Parathyroid adenoma (tissue), 2 donors: ENCODE results near the gene PARP1.

ENCODE experiments used
- H2AFZ ChIP-seq: fragments of 300-600 bp; sonication (generic); one replicate; pipeline ENCODE4 v1.7.0; 2017; ENCODE audit warnings: antibody characterized with exemption, mild to moderate bottlenecking
- H3K27ac ChIP-seq: fragments of 300-600 bp; sonication (generic); one replicate; pipeline ENCODE4 v1.7.0; 2017
- H3K27me3 ChIP-seq: fragments of 300-600 bp; sonication (generic); one replicate; pipeline ENCODE4 v1.7.0; 2017; ENCODE audit warnings: low read length; ENCODE audit not compliant: control insufficient read depth, insufficient read depth
- H3K36me3 ChIP-seq: fragments of 300-600 bp; sonication (generic); one replicate; pipeline ENCODE4 v1.7.0; 2017; ENCODE audit warnings: low read length; ENCODE audit not compliant: control insufficient read depth, insufficient read depth
- H3K4me1 ChIP-seq: fragments of 300-600 bp; sonication (generic); one replicate; pipeline ENCODE4 v1.7.0; 2017; ENCODE audit warnings: control low read depth
- H3K4me2 ChIP-seq: fragments of 300-600 bp; sonication (generic); one replicate; pipeline ENCODE4 v1.7.0; 2017; ENCODE audit warnings: low read length
- H3K4me3 ChIP-seq: fragments of 300-600 bp; sonication (generic); one replicate; pipeline ENCODE4 v1.7.0; 2017; ENCODE audit warnings: low read depth, low read length
- H3K79me2 ChIP-seq: fragments of 300-600 bp; sonication (generic); one replicate; pipeline ENCODE4 v1.7.0; 2017; ENCODE audit warnings: control low read depth
- H3K9ac ChIP-seq: fragments of 300-600 bp; sonication (generic); one replicate; pipeline ENCODE4 v1.7.0; 2017; ENCODE audit warnings: mild to moderate bottlenecking
- H3K9me3 ChIP-seq: fragments of 300-600 bp; sonication (generic); one replicate; pipeline ENCODE4 v1.7.0; 2017; ENCODE audit warnings: low read length; ENCODE audit not compliant: control insufficient read depth
- TF ChIP-seq, protein P1 (sequence below): fragments of 300-600 bp; sonication (generic); IDR thresholded peaks from one replicate; pipeline ENCODE4 v1.7.0; 2017; ENCODE audit warnings: antibody characterized with exemption, mild to moderate bottlenecking
- donor health status: primary hyperparathyroidism.

PARP1 gene

DNA sequence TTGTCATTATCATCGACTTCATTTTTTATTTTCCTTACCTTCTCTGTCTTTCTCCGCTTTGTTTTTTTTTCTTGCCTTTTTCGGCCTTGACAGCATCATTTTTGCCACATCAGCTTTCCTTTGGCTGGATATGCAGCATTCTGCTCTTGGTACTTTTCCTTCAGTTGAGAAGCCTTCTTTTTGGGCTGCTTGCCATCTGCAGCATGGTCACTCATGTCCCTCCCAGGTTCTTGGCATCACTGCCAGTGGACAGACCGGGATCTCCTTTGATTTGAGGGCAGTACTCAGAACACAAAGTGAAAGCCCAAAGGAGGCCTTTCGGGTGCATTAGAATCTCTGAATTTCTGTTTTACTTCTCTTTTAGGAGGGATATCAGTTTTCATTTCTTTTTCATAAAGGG, 3.7 kb upstream of the PARP1 start:
- Histone ChIP-seq H3K4me3 (peak overlapping the region; percentile 1), H3K9me3 (no peaks in the 10 kb centered on the region), H3K9ac (no peak overlapping the region), H3K4me2 (peak overlapping the region; percentile 8), H3K27ac (peak overlapping the region; percentile 40), H3K79me2 (peaks cover under 1% of the 10 kb centered on the region), H3K36me3 (no peaks in the 10 kb centered on the region), H3K27me3 (no peaks in the 10 kb centered on the region), H2AFZ (peak overlapping the region; percentile 43), H3K4me1 (peaks cover 2% of the 10 kb centered on the region)
- TF ChIP-seq, protein P1, sequence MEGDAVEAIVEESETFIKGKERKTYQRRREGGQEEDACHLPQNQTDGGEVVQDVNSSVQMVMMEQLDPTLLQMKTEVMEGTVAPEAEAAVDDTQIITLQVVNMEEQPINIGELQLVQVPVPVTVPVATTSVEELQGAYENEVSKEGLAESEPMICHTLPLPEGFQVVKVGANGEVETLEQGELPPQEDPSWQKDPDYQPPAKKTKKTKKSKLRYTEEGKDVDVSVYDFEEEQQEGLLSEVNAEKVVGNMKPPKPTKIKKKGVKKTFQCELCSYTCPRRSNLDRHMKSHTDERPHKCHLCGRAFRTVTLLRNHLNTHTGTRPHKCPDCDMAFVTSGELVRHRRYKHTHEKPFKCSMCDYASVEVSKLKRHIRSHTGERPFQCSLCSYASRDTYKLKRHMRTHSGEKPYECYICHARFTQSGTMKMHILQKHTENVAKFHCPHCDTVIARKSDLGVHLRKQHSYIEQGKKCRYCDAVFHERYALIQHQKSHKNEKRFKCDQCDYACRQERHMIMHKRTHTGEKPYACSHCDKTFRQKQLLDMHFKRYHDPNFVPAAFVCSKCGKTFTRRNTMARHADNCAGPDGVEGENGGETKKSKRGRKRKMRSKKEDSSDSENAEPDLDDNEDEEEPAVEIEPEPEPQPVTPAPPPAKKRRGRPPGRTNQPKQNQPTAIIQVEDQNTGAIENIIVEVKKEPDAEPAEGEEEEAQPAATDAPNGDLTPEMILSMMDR: no peak

DNA sequence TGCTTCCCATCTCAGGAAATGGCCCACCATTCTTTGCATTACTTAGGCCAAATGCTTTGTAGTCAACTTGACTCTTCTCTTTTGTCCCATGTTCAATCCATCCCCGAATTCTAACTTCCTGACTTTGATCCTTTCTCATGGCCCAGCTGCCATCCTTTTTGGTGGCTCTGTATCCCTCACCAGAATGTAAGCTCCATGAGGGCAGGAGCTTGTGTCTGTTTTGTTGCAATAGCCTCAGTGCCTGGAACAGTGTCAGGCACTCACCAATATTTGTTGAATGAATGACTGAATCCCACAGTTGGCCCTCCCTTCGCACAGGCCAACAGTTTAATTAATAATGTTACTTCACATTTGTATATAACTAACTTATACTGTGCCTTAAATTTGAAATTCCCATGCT, 3.1 kb upstream of the PARP1 start:
- peaks cover 6% of the 10 kb centered on the region for H3K79me2 ChIP-seq
- no peak overlapping the region for H3K9ac ChIP-seq
- no peaks in the 10 kb centered on the region for H3K27me3 ChIP-seq
- H3K9me3 ChIP-seq: no peaks in the 10 kb centered on the region
- TF ChIP-seq, protein P1: no peak
- H3K4me3 ChIP-seq: peak overlapping the region; percentile 1
- H3K36me3 ChIP-seq: no peaks in the 10 kb centered on the region
- no peak overlapping the region for H2AFZ ChIP-seq
- peaks cover 2% of the 10 kb centered on the region for H3K4me1 ChIP-seq
- H3K4me2 ChIP-seq: peak overlapping the region; percentile 8
- peak overlapping the region; percentile 40 for H3K27ac ChIP-seq

DNA sequence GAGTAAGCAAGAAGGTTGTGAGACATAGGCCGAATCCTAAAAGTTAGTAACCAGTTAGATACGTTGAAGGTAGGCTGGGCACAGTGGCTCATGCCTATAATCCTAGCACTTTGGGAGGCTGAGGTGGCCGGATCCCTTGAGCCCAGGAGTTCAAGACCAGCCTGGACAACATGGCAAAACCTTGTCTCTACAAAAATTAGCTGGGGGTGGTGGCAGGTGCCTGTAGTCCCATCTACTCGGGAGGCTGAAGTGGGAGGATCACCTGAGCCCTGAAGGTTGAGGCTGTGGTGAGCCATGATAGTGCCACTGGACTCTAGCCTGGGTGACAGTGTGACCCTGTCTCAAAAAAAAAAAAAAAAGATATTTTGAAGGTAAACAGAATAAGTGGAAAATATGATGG, 1.5 kb upstream of the PARP1 start:
- Histone ChIP-seq H3K4me3 (no peak overlapping the region), H3K4me1 (peaks cover 3% of the 10 kb centered on the region), H3K4me2 (no peak overlapping the region), H3K9me3 (no peaks in the 10 kb centered on the region), H3K79me2 (peaks cover 18% of the 10 kb centered on the region), H3K36me3 (no peaks in the 10 kb centered on the region), H2AFZ (no peak overlapping the region), H3K27ac (no peak overlapping the region), H3K9ac (no peak overlapping the region), H3K27me3 (no peaks in the 10 kb centered on the region)
- TF ChIP-seq, protein P1: no peak

DNA sequence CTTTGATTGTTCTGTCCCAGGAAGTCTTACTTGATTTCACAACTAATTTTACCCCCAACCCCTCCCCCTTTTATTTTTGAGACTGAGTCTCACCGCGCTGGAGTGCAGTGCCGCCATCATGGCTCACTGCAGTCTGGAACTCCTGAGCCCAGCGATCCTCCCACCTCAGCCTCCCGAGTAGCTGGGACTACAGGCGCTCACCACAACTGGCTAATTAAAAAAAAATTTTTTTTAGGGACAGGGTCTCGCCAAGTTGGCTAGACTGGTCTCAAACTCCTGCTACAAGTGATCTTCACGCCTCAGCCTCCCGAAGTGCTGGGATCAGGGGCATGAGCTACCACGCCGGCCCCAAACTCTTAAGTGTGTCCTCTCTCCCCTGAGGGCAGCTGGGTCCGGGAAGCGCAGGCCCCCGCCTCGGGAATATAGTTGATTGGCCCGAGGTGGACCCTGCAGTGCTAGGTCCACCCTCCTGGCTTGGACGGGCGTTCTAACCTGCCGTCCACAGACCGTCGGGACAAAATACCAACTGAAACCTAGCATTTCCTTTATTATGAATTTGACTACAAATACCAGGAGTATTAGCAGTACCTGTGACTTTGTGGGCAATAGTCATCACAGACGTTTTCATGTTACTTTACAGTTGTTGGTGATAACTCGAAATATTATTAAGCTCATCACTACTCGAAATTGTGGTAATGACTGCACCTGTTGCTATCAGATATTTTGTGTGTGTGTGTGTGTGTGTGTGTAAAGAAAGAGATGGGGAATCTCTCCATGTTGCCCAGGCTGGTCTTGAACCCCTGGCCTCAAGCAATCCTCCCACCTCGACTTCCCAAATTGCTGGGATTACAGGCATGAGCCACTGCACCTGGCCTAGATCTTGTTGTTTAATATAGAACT, 642 bp upstream of the PARP1 start:
- Histone ChIP-seq H2AFZ (peak overlapping the region; percentile 74), H3K36me3 (no peaks in the 10 kb centered on the region), H3K79me2 (peaks cover 26% of the 10 kb centered on the region), H3K4me1 (peaks cover 12% of the 10 kb centered on the region), H3K9ac (no peak overlapping the region), H3K27ac (peak overlapping the region; percentile 67), H3K9me3 (no peaks in the 10 kb centered on the region), H3K4me3 (peak overlapping the region; percentile 78), H3K27me3 (no peaks in the 10 kb centered on the region), H3K4me2 (peak overlapping the region; percentile 27)
- TF ChIP-seq, protein P1: no peak

DNA sequence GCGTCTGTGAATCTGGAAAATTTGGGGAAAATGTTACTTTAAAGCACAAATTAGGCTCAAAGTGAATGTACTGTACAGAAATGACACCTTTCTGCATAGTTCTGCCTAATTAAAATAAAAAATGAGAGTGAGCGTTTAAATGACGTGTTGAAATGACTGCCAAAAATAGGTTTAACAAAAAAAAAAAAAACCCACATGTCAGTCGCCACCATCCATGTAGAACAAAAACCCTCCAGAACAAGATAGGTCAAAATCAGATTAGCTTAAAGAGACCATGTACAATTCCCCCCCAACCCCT, 745 bp downstream of the PARP1 start:
- no peaks in the 10 kb centered on the region for H3K27me3 ChIP-seq
- peak overlapping the region; percentile 73 for H2AFZ ChIP-seq
- no peak overlapping the region for H3K9ac ChIP-seq
- peaks cover 37% of the 10 kb centered on the region for H3K79me2 ChIP-seq
- H3K9me3 ChIP-seq: no peaks in the 10 kb centered on the region
- H3K4me3 ChIP-seq: peak overlapping the region; percentile 78
- H3K4me1 ChIP-seq: peaks cover 12% of the 10 kb centered on the region
- H3K27ac ChIP-seq: peak overlapping the region; percentile 80
- H3K36me3 ChIP-seq: no peaks in the 10 kb centered on the region
- TF ChIP-seq, protein P1: no peak
- H3K4me2 ChIP-seq: peak overlapping the region; percentile 84
